Gastroesophageal sphincter (tissue), 4 donors: ENCODE measurements around the gene KIF3C. TPM values are rescaled to one million over a fixed set of nuclear protein-coding genes. Genes with fewer than 3 reads are reported as not detected.
"Not testable (repeated sequence)": the region's sequence is repeated elsewhere in the genome, so short reads cannot be mapped to it uniquely, and the experiment has no call there.

Source experiments
- ATAC-seq: fragments of 150-250 bp; one replicate; pipeline ENCODE4 v1.9.1; 2016; ENCODE audit warnings: mild to moderate bottlenecking, moderate library complexity
- H3K27ac ChIP-seq, 4 donors: fragments of 200-600 bp; sonication (generic) in 3 of 4; 1 replicate in 3 of 4; 2 replicates in 1 of 4; pipeline ENCODE4 v1.5.1; 2016 to 2019
- H3K27me3 ChIP-seq: fragments of 200-600 bp; sonication (generic); one replicate; pipeline ENCODE4 v1.5.1; 2019
- H3K36me3 ChIP-seq, 2 donors: fragments of 200-600 bp; sonication (generic); one replicate each; pipeline ENCODE4 v1.5.1; 2019; ENCODE audit warnings: control low read depth in 1 of 2
- H3K4me1 ChIP-seq, 3 donors: fragments of 200-600 bp; sonication (generic); 1 replicate in 2 of 3; 2 replicates in 1 of 3; pipeline ENCODE4 v1.5.1; 2016 to 2019; ENCODE audit warnings: control low read depth in 2 of 3
- H3K4me3 ChIP-seq, 2 donors: fragments of 200-600 bp; sonication (generic); one replicate each; pipeline ENCODE4 v1.5.1; 2019; ENCODE audit warnings: mild to moderate bottlenecking in 1 of 2, moderate library complexity in 1 of 2
- H3K9me3 ChIP-seq, 3 donors: fragments of 200-600 bp; sonication (generic); one replicate each; pipeline ENCODE4 v1.5.1; 2017 to 2019; ENCODE audit warnings: control low read depth in 2 of 3
- CTCF ChIP-seq, 4 experiments: fragments of 200-600 bp in 2 of 4; fragments of 450-650 bp in 2 of 4; sonication (generic) in 1 of 4; IDR thresholded peaks; one replicate each; pipeline ENCODE4 v1.5.1; 2017 to 2019; ENCODE audit warnings: antibody characterized with exemption in 4 of 4, mild to moderate bottlenecking in 2 of 4, moderate library complexity in 2 of 4
- EP300 ChIP-seq: sonication (generic); formaldehyde crosslinking; IDR thresholded peaks from one replicate; pipeline ENCODE4 v1.6.1; 2017; ENCODE audit warnings: antibody characterized with exemption, mild to moderate bottlenecking
- POLR2A ChIP-seq, 2 donors: fragments of 450-650 bp; IDR thresholded peaks; one replicate each; pipeline ENCODE4 v1.6.1; 2017; ENCODE audit warnings: antibody characterized with exemption in 2 of 2, mild to moderate bottlenecking in 2 of 2, moderate library complexity in 1 of 2
- POLR2AphosphoS5 ChIP-seq: sonication (generic); formaldehyde crosslinking; IDR thresholded peaks from one replicate; pipeline ENCODE4 v1.6.1; 2017; ENCODE audit warnings: antibody characterized with exemption
- WGBS, 2 donors: methylation state at CpG; one replicate each; pipeline ENCODE4 v1.1.5; 2018; ENCODE audit warnings: low coverage in 1 of 2; 5-methylcytosine and 5-hydroxymethylcytosine counted together
- total RNA-seq, 4 donors: library from RNA; depleted of rRNA; stranded (reverse); fragments of >200 nt; gene quantifications; one replicate each; pipeline ENCODE4 v1.1.0, GENCODE V29; 2016

The KIF3C gene
- total RNA-seq, 4 donors from 2014 or later: 5.9 to 14.6 (median 10.2) TPM

GRCh38 chr2:25897506-25897905 lies 84.8 kb downstream of the KIF3C start:
- H3K27ac ChIP-seq: no peak overlapping the region
- ATAC-seq: no peak
- TF ChIP-seq CTCF (IDR thresholded peaks at IDR 0.05) (no peak), POLR2AphosphoS5 (no peak), POLR2A (IDR thresholded peaks at IDR 0.05) (no peak), EP300 (no peak)
- H3K36me3 ChIP-seq: no peaks in the 10 kb centered on the region
- H3K4me1 ChIP-seq: no peaks in the 10 kb centered on the region
- no peaks in the 10 kb centered on the region for H3K9me3 ChIP-seq
- H3K4me3 ChIP-seq: no peak overlapping the region
- H3K27me3 ChIP-seq: no peaks in the 10 kb centered on the region
- 68 to 81% methylated on average over 3 of the region's 4 CpGs for WGBS, 2 donors

- not testable (repeated sequence) for H3K9me3 ChIP-seq, H3K27ac ChIP-seq, H3K4me1 ChIP-seq, ATAC-seq, H3K27me3 ChIP-seq, H3K4me3 ChIP-seq, H3K36me3 ChIP-seq
- WGBS, 2 donors: 71 to 88% methylated on average over 4 to 8 of the region's 9 CpGs
Observed at GRCh38 chr2:25896308-25896707, 86.0 kb downstream of the KIF3C start.

- no peaks in the 10 kb centered on the region for H3K27me3 ChIP-seq
- no peak overlapping the region for H3K27ac ChIP-seq
- H3K9me3 ChIP-seq: no peaks in the 10 kb centered on the region
- TF ChIP-seq POLR2A (IDR thresholded peaks at IDR 0.05) (no peak), CTCF (IDR thresholded peaks at IDR 0.05) (no peak), POLR2AphosphoS5 (no peak), EP300 (no peak)
- no peaks in the 10 kb centered on the region for H3K4me1 ChIP-seq
- no peak for ATAC-seq
- no peaks in the 10 kb centered on the region for H3K36me3 ChIP-seq
- H3K4me3 ChIP-seq: no peak overlapping the region
Observed at GRCh38 chr2:25895610-25896009, 86.7 kb downstream of the KIF3C start.

- ATAC-seq: no peak
- Histone ChIP-seq H3K36me3 (no peaks in the 10 kb centered on the region), H3K4me3 (no peak overlapping the region), H3K27me3 (no peaks in the 10 kb centered on the region), H3K9me3 (no peaks in the 10 kb centered on the region), H3K27ac (no peak overlapping the region), H3K4me1 (no peaks in the 10 kb centered on the region)
- WGBS, 2 donors: 83 to 100% methylated on average over 1 to 7 of the region's 7 CpGs
- TF ChIP-seq CTCF (IDR thresholded peaks at IDR 0.05) (no peak), POLR2AphosphoS5 (no peak), POLR2A (IDR thresholded peaks at IDR 0.05) (no peak), EP300 (no peak)
Observed at GRCh38 chr2:25895018-25895417, 87.3 kb downstream of the KIF3C start.

GRCh38 chr2:25894135-25894830 lies 88.0 kb downstream of the KIF3C start:
- Histone ChIP-seq H3K4me3 (no peak overlapping the region), H3K27ac (no peak overlapping the region), H3K27me3 (no peaks in the 10 kb centered on the region), H3K4me1 (no peaks in the 10 kb centered on the region), H3K9me3 (no peaks in the 10 kb centered on the region), H3K36me3 (no peaks in the 10 kb centered on the region)
- 58 to 85% methylated on average over 2 to 7 of the region's 8 CpGs for WGBS, 2 donors
- no peak for ATAC-seq
- TF ChIP-seq POLR2AphosphoS5 (no peak), CTCF (IDR thresholded peaks at IDR 0.05) (no peak), POLR2A (IDR thresholded peaks at IDR 0.05) (no peak), EP300 (no peak)
